ENCODE data around the gene GFOD1.
"Not testable (repeated sequence)": the region's sequence is repeated elsewhere in the genome, so short reads cannot be mapped to it uniquely, and the experiment has no call there.

The GFOD1 gene

GRCh38 chr6:13438126-13438525 lies 49.3 kb downstream of the GFOD1 start:
- DNase-seq: no peak

- DNase-seq: no peak
These were observed 50.0 kb downstream of the GFOD1 start for GRCh38 chr6:13437218-13437996.

- no peak for DNase-seq
These were observed 50.8 kb downstream of the GFOD1 start for GRCh38 chr6:13436399-13437217.

GRCh38 chr6:13435477-13436246 lies 51.7 kb downstream of the GFOD1 start:
- no peak for DNase-seq

GRCh38 chr6:13434777-13435176 lies 52.6 kb downstream of the GFOD1 start:
- no peak for DNase-seq

GRCh38 chr6:13434135-13434775 lies 53.1 kb downstream of the GFOD1 start:
- not testable (repeated sequence) for DNase-seq

- DNase-seq: no peak
These were observed 53.7 kb downstream of the GFOD1 start for GRCh38 chr6:13433709-13434121.

GRCh38 chr6:13432526-13433184 lies 54.7 kb downstream of the GFOD1 start:
- no peak for DNase-seq

- DNase-seq: no peak
These were observed 55.4 kb downstream of the GFOD1 start for GRCh38 chr6:13431861-13432465.

- no peak for DNase-seq
These were observed 56.2 kb downstream of the GFOD1 start for GRCh38 chr6:13431059-13431656.

GRCh38 chr6:13429406-13429753 lies 58.0 kb downstream of the GFOD1 start:
- DNase-seq: no peak

- no peak for DNase-seq
These were observed 58.6 kb downstream of the GFOD1 start for GRCh38 chr6:13428583-13429405.

GRCh38 chr6:13427801-13428582 lies 59.4 kb downstream of the GFOD1 start:
- DNase-seq: no peak

- no peak for DNase-seq
These were observed 60.1 kb downstream of the GFOD1 start for GRCh38 chr6:13427316-13427715.

- no peak for DNase-seq
These were observed 61.2 kb downstream of the GFOD1 start for GRCh38 chr6:13425943-13426931.

GRCh38 chr6:13425270-13425873 lies 62.0 kb downstream of the GFOD1 start:
- DNase-seq: no peak

- DNase-seq: no peak
These were observed 64.1 kb downstream of the GFOD1 start for GRCh38 chr6:13423252-13423651.

GRCh38 chr6:13422681-13423221 lies 64.6 kb downstream of the GFOD1 start:
- no peak for DNase-seq
